Pancreas (tissue), 10 donors: ENCODE results near the gene FBXO7. TPM values are rescaled to one million over a fixed set of nuclear protein-coding genes. Genes with fewer than 3 reads are reported as not detected.

Experiments
- ATAC-seq, 4 donors: fragments of 200-7000 bp; cut with Tn5 transposase; one replicate each; pipeline versions ENCODE4 v1.8.0 to v1.9.1; 2020; ENCODE audit warnings: mild to moderate bottlenecking in 4 of 4, moderate library complexity in 4 of 4
- DNase-seq, 6 donors: peaks; one replicate each; pipeline ENCODE4 v3.0.0-alpha.2; 2020
- FAIRE-seq: peaks from 2 replicates; lab custom pipeline; 2012; peaks lifted over from hg19 to GRCh38; lab: Jason Lieb, UNC
- H3K27ac ChIP-seq, 4 donors: fragments of 200-600 bp; sonication (generic); 1 replicate in 3 of 4; 2 replicates in 1 of 4; pipeline versions ENCODE4 v1.5.0 to v1.8.0; 2020
- H3K27me3 ChIP-seq, 4 donors: fragments of 200-600 bp; one replicate each; pipeline ENCODE4 v1.8.0; 2021
- H3K36me3 ChIP-seq, 3 donors: fragments of 200-600 bp; sonication (generic) in 1 of 3; one replicate each; pipeline versions ENCODE4 v1.5.0 to v1.8.0; 2020 to 2021
- H3K4me1 ChIP-seq, 3 donors: fragments of 200-600 bp; one replicate each; pipeline ENCODE4 v1.8.0; 2021
- H3K4me3 ChIP-seq, 4 donors: fragments of 200-600 bp; sonication (generic) in 2 of 4; one replicate each; pipeline versions ENCODE4 v1.5.0 to v1.8.0; 2020 to 2021
- H3K9me3 ChIP-seq, 4 donors: fragments of 200-600 bp; one replicate each; pipeline ENCODE4 v1.8.0; 2021
- CTCF ChIP-seq, 4 donors: fragments of 200-600 bp; sonication (generic) in 3 of 4; IDR thresholded peaks; one replicate each; pipeline versions ENCODE4 v1.5.0 to v1.8.0; 2021; ENCODE audit warnings: antibody characterized with exemption in 4 of 4
- WGBS, 2 donors: extraction: QIAGEN DNeasy Blood & Tissue Kit; methylation state at CpG; one replicate each; pipeline ENCODE4 v1.1.7; 2013; 5-methylcytosine and 5-hydroxymethylcytosine counted together
- intact Hi-C, 3 donors: fragments of 100-400 bp; cut with DNase I; formaldehyde crosslinking; loops; one replicate each; pipeline versions ENCODE4 v1.11.1 to v1.14.2; 2022
- polyA plus RNA-seq, 2 donors: library from polyadenylated mRNA; stranded (reverse); fragments of 200-250 nt; gene quantifications; one replicate each; pipeline ENCODE4 v1.2.3, GENCODE V29; 2013
- total RNA-seq, 6 donors: library from RNA; stranded (reverse); fragmentation: NEBNext Ultra II Directional in 4 of 6; extraction: Animal tissue kit (Norgen Biotek cat#: 25700) in 4 of 6; gene quantifications; one replicate each; pipeline versions ENCODE4 v1.2.1 to v1.2.4, GENCODE V29; 2021 to 2023
- donor health status: healthy with polysubstance abuse.
- donor health status: DM: no; HTN: no; CAD: no; lungs with moderate emphysema.
- donor health status: DM: no; HTN: no; CAD: no.
- donor health status: control.
- donor health status: control.
- donor health status: Bipolar disorder and iron deficiency.
- donor health status: DM: yes; HTN: yes; CAD: no.
- donor health status: DM: no; HTN: no; CAD: no.
- donor health status: DM: no; HTN: no; CAD: no.
- donor health status: DM: yes; HTN: yes; CAD: no.

The FBXO7 gene
- total and polyA plus RNA-seq, 8 donors = 22.5 to 57.0 (median 28.7) TPM

DNA sequence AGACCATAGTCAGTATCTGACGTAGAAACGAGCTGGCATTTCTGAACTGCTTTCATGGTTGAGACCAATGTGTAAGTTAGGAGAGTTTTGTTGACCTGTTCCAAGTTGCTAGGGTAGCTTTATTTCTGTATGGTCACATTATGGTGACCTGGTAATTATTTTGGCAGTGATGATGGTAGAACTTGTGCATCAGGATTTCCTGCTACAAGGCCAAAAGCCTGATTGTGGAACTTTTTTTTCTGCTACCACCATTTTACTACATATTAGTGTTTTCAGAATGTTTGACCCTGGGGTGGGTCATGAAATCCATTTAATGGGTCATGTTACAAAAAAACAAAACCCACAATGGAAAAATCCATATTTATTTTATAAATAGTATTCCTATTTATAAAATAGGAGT, 18.9 kb downstream of the FBXO7 start:
- ATAC-seq = no peak
- Histone ChIP-seq H3K36me3 (peaks cover 3 to 58% (median 10%) of the 10 kb centered on the region in 3 donors), H3K4me3 (no peak overlapping the region), H3K9me3 (no peaks in the 10 kb centered on the region), H3K27me3 (no peaks in the 10 kb centered on the region), H3K27ac (no peak overlapping the region), H3K4me1 (peaks cover 0 to 4% (median 0%) of the 10 kb centered on the region in 3 donors)
- WGBS, 2 donors = 91 to 93% methylated on average over 2 of the region's 2 CpGs
- no peak for FAIRE-seq
- intact Hi-C loops = no loop called here
- no peak for DNase-seq
- no peak for TF ChIP-seq CTCF (IDR thresholded peaks at IDR 0.05)

DNA sequence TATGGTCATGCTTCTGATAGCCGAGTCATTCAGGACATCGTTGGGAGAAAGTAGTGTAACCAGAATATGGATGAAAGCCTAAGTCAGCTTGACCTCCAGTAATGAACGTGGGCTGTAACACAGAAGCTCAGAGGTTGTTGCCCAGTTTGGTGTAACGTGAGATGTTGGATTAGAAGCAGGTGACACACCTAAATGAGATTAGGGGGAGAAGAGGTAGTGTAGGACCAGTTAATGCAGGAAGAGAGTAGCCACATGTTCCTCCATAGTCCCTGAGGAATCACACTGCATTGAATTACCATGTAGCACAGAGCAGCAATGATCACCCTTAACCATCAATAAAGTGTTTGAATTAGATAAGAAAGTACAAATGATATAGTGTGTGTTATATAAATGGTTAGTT, 20.4 kb downstream of the FBXO7 start:
- DNase-seq (no peak), FAIRE-seq (no peak), ATAC-seq (no peak)
- Histone ChIP-seq H3K4me1 (no peaks in the 10 kb centered on the region), H3K36me3 (peaks cover 3 to 59% (median 11%) of the 10 kb centered on the region in 3 donors), H3K27me3 (no peaks in the 10 kb centered on the region), H3K4me3 (no peak overlapping the region), H3K27ac (no peak overlapping the region), H3K9me3 (no peaks in the 10 kb centered on the region)
- intact Hi-C loops = no loop called here
- WGBS, 2 donors = 72 to 79% methylated on average over 4 of the region's 4 CpGs
- TF ChIP-seq CTCF (IDR thresholded peaks at IDR 0.05) = no peak

DNA sequence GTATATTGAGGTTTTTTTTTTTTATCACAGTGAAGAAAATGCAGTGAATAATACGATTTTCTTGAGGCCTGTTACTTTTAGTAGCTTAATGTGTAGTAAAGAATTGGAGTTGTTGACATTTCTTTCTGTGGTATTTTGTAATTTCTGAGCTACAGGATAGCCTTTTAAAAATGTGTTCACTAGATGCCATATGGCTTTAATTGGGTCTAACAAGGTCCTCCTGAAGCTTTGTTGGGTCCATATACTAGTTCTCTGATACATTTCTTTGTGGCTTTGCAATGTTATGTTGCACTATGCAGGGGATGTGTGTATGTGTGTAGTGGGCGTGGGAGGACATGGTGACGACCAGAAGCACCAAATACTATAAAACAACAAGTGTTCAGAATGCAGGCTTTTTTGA, 25.1 kb downstream of the FBXO7 start:
- no peaks in the 10 kb centered on the region for H3K4me1 ChIP-seq
- FAIRE-seq = no peak
- no peak overlapping the region for H3K27ac ChIP-seq
- no peak for DNase-seq
- H3K4me3 ChIP-seq = no peak overlapping the region
- ATAC-seq = no peak
- WGBS, 2 donors = 67 to 94% methylated on average over 3 of the region's 3 CpGs
- no peak for TF ChIP-seq CTCF (IDR thresholded peaks at IDR 0.05)
- peaks cover 3 to 30% (median 5%) of the 10 kb centered on the region in 3 donors for H3K36me3 ChIP-seq
- intact Hi-C loops = no loop called here
- H3K27me3 ChIP-seq = no peaks in the 10 kb centered on the region
- H3K9me3 ChIP-seq = no peaks in the 10 kb centered on the region

GRCh38 chr22:32501836-32502752, 27.5 kb downstream of the FBXO7 start:
- ATAC-seq (no peak), DNase-seq (no peak), FAIRE-seq (no peak)
- WGBS, 2 donors = 60 to 69% methylated on average over 9 of the region's 9 CpGs
- no peak overlapping the region for H3K4me3 ChIP-seq
- no peaks in the 10 kb centered on the region for H3K9me3 ChIP-seq
- no peak for TF ChIP-seq CTCF (IDR thresholded peaks at IDR 0.05)
- H3K27me3 ChIP-seq = no peaks in the 10 kb centered on the region
- H3K36me3 ChIP-seq = peaks cover 3 to 15% (median 5%) of the 10 kb centered on the region in 3 donors
- no peak overlapping the region for H3K27ac ChIP-seq
- intact Hi-C loops = no loop called here
- H3K4me1 ChIP-seq = no peaks in the 10 kb centered on the region

- Histone ChIP-seq H3K36me3 (no peaks in the 10 kb centered on the region), H3K4me3 (no peak overlapping the region), H3K9me3 (no peaks in the 10 kb centered on the region), H3K4me1 (no peaks in the 10 kb centered on the region), H3K27ac (no peak overlapping the region), H3K27me3 (no peaks in the 10 kb centered on the region)
- ATAC-seq (no peak), DNase-seq (no peak), FAIRE-seq (no peak)
- intact Hi-C loops = no loop called here
- TF ChIP-seq CTCF (IDR thresholded peaks at IDR 0.05) = no peak
- 86 to 93% methylated on average over 7 of the region's 7 CpGs for WGBS, 2 donors
Measured at GRCh38 chr22:32509045-32509444, 34.4 kb downstream of the FBXO7 start.
